Common myeloid progenitor, CD34-positive (primary cell): ENCODE data around the gene IMMP2L.

Source experiments
- CTCF ChIA-PET: fragments of 350-600 bp; sonication (Branson Sonifier 250); formaldehyde crosslinking; loops from one replicate; lab custom pipeline; 2021; ENCODE audit warnings: antibody characterized with exemption; lab: Charles Lee
- POLR2A ChIA-PET: fragments of 350-600 bp; sonication (Branson Sonifier 250); formaldehyde crosslinking; loops from one replicate; lab custom pipeline; 2021; ENCODE audit warnings: antibody characterized with exemption; lab: Charles Lee
- DNase-seq, 3 donors: peaks; one replicate each; pipeline versions ENCODE4 v3.0.0 to v3.0.0-alpha.2; 2013
- H3K27ac ChIP-seq, 2 experiments: 1 replicate in 1 of 2; 2 replicates in 1 of 2; pipeline ENCODE4 v1.7.0; 2013; ENCODE audit warnings: inconsistent platforms in 2 of 2, low read length in 2 of 2, mild to moderate bottlenecking in 2 of 2, low read depth in 1 of 2, moderate library complexity in 1 of 2; ENCODE audit not compliant: severe bottlenecking in 2 of 2, insufficient read depth in 1 of 2, poor library complexity in 1 of 2
- H3K27me3 ChIP-seq, 5 experiments: replicated peaks in 2 of 5; 1 replicate in 3 of 5; 2 replicates in 2 of 5; pipeline versions ENCODE4 v1.6.1 to v1.7.0; 2013; ENCODE audit warnings: low read length in 4 of 5, mild to moderate bottlenecking in 2 of 5, moderate library complexity in 2 of 5, inconsistent platforms in 1 of 5; ENCODE audit not compliant: insufficient read depth in 5 of 5, control insufficient read depth in 4 of 5
- H3K36me3 ChIP-seq, 4 experiments: 1 replicate in 2 of 4; 2 replicates in 2 of 4; pipeline versions ENCODE4 v1.6.1 to v1.7.0; 2013; ENCODE audit warnings: low read length in 3 of 4, control low read depth in 1 of 4, mild to moderate bottlenecking in 1 of 4; ENCODE audit not compliant: control insufficient read depth in 4 of 4, insufficient read depth in 4 of 4
- H3K4me1 ChIP-seq, 4 experiments: 1 replicate in 3 of 4; 2 replicates in 1 of 4; pipeline versions ENCODE4 v1.6.1 to v1.7.1; 2013; ENCODE audit warnings: low read length in 3 of 4, mild to moderate bottlenecking in 3 of 4, control low read depth in 1 of 4, inconsistent platforms in 1 of 4, moderate library complexity in 1 of 4; ENCODE audit not compliant: control insufficient read depth in 4 of 4, insufficient read depth in 4 of 4; ENCODE audit errors: control extremely low read depth in 1 of 4
- H3K4me3 ChIP-seq, 7 experiments: 1 replicate in 4 of 7; 2 replicates in 3 of 7; pipeline versions ENCODE4 v1.5.1 to v1.7.0; 2013; ENCODE audit warnings: mild to moderate bottlenecking in 7 of 7, low read length in 6 of 7, moderate library complexity in 6 of 7, inconsistent platforms in 2 of 7, low read depth in 2 of 7, control low read depth in 1 of 7; ENCODE audit not compliant: insufficient read depth in 4 of 7, control insufficient read depth in 1 of 7; ENCODE audit errors: extremely low read depth in 1 of 7
- H3K9me3 ChIP-seq, 5 experiments: 1 replicate in 4 of 5; 2 replicates in 1 of 5; pipeline versions ENCODE4 v1.6.1 to v1.7.1; 2013; ENCODE audit warnings: low read length in 4 of 5, mild to moderate bottlenecking in 2 of 5, inconsistent platforms in 1 of 5, low read depth in 1 of 5, moderate library complexity in 1 of 5; ENCODE audit not compliant: control insufficient read depth in 4 of 5, insufficient read depth in 2 of 5; ENCODE audit errors: control extremely low read depth in 1 of 5
- WGBS: methylation state at CpG from one replicate; pipeline ENCODE4 v1.1.5; 2013; ENCODE audit not compliant: insufficient coverage; 5-methylcytosine and 5-hydroxymethylcytosine counted together

Gene IMMP2L

DNA sequence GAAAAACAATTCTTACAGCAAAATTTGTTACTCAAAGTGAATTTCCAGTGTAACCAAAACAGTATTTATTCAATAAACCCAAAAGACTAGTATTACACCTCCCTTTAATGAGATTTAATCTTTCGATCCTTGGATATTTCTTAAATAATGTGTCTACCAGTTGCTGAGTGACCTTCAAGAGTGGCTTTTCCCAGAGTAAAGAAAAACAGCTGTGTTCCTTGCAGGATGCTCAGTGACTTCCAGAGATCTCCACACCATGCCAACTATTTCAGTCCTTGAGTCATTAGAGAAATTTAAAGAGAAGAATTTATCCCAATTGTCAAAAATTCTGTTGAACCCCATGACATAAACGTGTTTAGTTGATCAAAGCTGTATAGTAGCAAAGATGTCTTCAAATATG, 44.0 kb downstream of the IMMP2L start:
- no peaks in the 10 kb centered on the region for H3K27me3 ChIP-seq
- 80% methylated on average over 1 of the region's 2 CpGs for WGBS
- H3K4me3 ChIP-seq, result no peak overlapping the region
- H3K36me3 ChIP-seq, result peaks cover 0 to 31% (median 14%) of the 10 kb centered on the region in 4 experiments
- H3K27ac ChIP-seq, result no peak overlapping the region
- POLR2A ChIA-PET, result no interaction called here
- CTCF ChIA-PET, result no interaction called here
- H3K9me3 ChIP-seq, result peaks cover 1 to 11% (median 5%) of the 10 kb centered on the region in 5 experiments
- H3K4me1 ChIP-seq, result no peaks in the 10 kb centered on the region
- no peak for DNase-seq

DNA sequence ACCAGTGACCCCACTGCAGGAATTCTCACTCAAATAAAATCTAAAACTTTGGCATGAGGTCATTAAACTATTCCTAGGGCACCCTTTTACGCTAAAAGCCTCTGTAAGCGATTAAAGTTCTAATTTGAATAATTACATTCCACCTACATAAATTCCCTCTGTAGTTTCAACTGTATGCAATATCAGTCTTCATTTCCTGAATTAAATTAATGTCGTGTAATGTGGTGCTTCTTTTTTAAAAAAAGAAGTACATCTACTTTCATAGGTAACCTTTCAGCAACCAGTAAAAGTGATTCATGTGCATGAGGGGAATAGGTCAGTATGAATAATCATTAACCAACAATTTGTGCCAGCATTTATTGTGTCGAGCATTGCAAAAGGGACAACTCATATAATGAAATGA, 44.7 kb downstream of the IMMP2L start:
- Histone ChIP-seq H3K27me3 (no peaks in the 10 kb centered on the region), H3K4me1 (no peaks in the 10 kb centered on the region), H3K9me3 (peaks cover 1 to 10% (median 5%) of the 10 kb centered on the region in 5 experiments), H3K27ac (no peak overlapping the region), H3K36me3 (peaks cover 0 to 31% (median 14%) of the 10 kb centered on the region in 4 experiments), H3K4me3 (no peak overlapping the region)
- CTCF ChIA-PET, result no interaction called here
- POLR2A ChIA-PET, result no interaction called here
- WGBS, result 100% methylated on average over 1 of the region's 4 CpGs
- DNase-seq, result no peak

DNA sequence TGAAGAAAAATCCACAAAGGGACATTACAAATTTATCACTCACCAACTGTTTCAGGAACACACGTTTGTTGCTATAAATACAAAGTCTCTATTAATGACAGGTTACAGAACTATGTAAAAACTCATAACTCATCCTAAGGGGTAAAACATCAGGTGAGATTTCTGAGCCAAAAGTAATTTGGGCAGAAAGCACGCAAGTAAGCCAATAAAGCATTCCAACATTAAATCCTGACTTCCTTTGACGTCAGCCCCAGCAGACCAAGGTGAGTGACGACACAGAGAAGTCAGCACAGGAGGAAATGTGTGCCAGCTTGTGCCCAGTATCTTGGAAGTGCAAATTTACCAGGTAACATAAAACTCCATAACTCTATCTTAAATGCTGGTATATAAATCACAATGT, 45.7 kb downstream of the IMMP2L start:
- Histone ChIP-seq H3K27ac (no peak overlapping the region), H3K27me3 (no peaks in the 10 kb centered on the region), H3K4me1 (no peaks in the 10 kb centered on the region), H3K36me3 (peaks cover 0 to 23% (median 12%) of the 10 kb centered on the region in 4 experiments), H3K9me3 (peaks cover under 1 to 4% (median 1%) of the 10 kb centered on the region in 5 experiments), H3K4me3 (no peak overlapping the region)
- WGBS, result 100% methylated on average over 2 of the region's 4 CpGs
- POLR2A ChIA-PET, result no interaction called here
- no peak for DNase-seq
- CTCF ChIA-PET, result interaction anchor here (1.4 kb wide), 1 partner anchor 18 kb away, joined by 3 read pairs; no protein-coding TSS in a partner anchor

DNA sequence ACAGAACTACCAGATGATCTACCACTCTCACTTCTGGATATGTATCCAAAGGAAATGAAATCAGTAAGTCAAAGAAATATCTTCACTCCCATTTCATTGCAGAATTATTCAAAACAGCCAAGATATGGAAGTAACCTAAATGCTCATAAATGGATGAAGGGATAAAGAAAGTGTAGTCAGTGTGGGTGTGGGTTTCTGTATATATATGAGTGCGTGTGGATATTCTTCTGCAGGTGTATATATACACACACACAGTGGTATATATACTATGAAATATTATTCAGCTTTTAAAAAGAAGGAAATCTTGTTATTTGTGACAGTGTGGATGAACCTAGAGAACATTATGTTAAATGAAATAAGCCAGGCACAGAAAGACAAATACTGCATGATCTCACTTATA, 48.7 kb downstream of the IMMP2L start:
- Histone ChIP-seq H3K9me3 (peaks cover 0 to 1% (median 0%) of the 10 kb centered on the region in 5 experiments), H3K36me3 (peaks cover 0 to 5% (median 1%) of the 10 kb centered on the region in 4 experiments), H3K27ac (no peak overlapping the region), H3K27me3 (no peaks in the 10 kb centered on the region), H3K4me3 (no peak overlapping the region), H3K4me1 (peaks cover 0 to 3% (median 2%) of the 10 kb centered on the region in 4 experiments)
- WGBS, result no CpG with 5 or more reads among the region's 1 CpG
- no peak for DNase-seq
- ChIA-PET CTCF (no interaction called here), POLR2A (no interaction called here)

DNA sequence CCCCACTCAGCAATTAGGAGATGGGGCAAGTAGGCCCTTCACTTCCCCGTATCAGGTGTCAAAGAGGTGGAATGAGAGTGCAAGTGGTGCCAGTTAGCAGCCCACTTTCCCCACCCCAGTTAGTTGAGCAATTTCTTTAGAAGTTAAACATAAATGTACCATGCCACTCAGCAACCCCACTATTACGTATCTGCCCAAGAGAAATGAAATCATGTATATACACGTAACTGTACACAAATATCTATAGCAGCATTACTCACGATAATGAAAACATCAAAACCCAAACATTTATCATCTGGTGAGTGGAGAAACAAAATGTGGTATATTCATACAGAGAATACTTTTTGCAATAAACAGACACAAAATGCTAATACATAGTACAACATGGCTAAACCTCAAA, 50.4 kb downstream of the IMMP2L start:
- Histone ChIP-seq H3K36me3 (no peaks in the 10 kb centered on the region), H3K4me3 (no peak overlapping the region), H3K27me3 (no peaks in the 10 kb centered on the region), H3K9me3 (peaks cover 0 to 1% (median 0%) of the 10 kb centered on the region in 5 experiments), H3K4me1 (peaks cover 0 to 3% (median 2%) of the 10 kb centered on the region in 4 experiments), H3K27ac (no peak overlapping the region)
- DNase-seq, result no peak
- no CpG with 5 or more reads among the region's 4 CpGs for WGBS
- CTCF ChIA-PET, result no interaction called here
- POLR2A ChIA-PET, result no interaction called here

DNA sequence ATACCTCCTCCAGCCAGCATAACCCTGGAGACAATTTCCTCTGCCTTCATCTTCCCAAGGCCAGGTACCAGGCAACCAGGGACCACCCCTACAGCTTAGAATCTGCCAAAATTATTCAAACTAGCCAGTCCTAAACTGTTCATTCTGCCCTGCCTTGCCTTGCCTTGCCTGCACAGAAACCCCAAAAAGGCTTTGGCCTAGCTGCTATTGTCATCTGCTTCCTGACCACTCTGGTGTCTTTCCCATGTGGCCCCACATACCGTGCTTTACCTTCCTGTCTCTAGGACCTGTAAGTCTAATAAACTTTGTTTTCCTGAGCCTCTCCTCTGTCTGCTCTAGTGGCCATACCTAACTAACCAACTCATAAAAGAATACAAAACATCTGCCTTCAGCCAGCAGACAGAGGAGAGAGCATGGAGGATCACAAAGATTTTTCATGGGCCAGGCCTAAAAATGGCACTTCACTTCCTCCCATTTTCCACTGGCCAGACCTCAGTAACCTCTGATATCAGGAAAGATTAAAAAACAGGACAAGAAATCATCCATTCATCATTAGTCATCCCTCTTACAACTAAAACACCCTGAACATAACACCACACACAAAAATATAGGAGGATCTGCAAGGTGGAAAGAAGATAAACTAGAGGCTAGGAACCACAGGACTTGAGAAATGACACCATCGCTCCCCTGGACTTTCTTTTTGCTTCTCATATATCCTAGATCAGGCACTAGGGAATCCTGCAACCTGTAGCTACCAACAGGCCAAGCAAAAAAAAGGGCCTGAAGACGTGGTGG, 51.5 kb downstream of the IMMP2L start:
- Histone ChIP-seq H3K36me3 (no peaks in the 10 kb centered on the region), H3K4me1 (peaks cover 0 to 3% (median 2%) of the 10 kb centered on the region in 4 experiments), H3K9me3 (peaks cover 0 to 1% (median 0%) of the 10 kb centered on the region in 5 experiments), H3K27me3 (no peaks in the 10 kb centered on the region), H3K4me3 (no peak overlapping the region), H3K27ac (no peak overlapping the region)
- POLR2A ChIA-PET, result no interaction called here
- CTCF ChIA-PET, result interaction anchor here (0.7 to 1.2 kb wide), 2 partner anchors 23 to 47 kb away, joined by 3 read pairs; no protein-coding TSS in a partner anchor
- 55% methylated on average over 3 of the region's 3 CpGs for WGBS
- DNase-seq, result no peak

DNA sequence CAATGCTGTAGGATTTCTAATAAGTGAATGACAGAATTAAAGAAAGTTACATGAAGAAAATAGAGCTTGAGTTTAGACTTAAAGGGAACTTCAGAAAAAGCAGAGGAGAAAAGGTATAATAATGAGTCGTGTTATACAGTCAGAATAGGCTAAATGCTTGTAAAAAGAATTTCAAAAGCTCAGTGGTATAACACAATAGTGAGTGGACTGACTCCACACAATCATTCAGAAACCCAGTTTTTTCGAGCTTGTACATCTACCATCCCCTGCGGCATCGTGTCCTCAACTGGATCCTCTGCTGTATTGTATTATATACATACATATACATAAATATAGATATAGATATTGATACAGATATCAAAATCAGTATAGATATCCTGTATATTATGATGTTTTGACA, 52.2 kb downstream of the IMMP2L start:
- no peaks in the 10 kb centered on the region for H3K36me3 ChIP-seq
- no CpG with 5 or more reads among the region's 4 CpGs for WGBS
- no peak overlapping the region for H3K27ac ChIP-seq
- H3K4me1 ChIP-seq, result peaks cover 0 to 3% (median 2%) of the 10 kb centered on the region in 4 experiments
- DNase-seq, result no peak
- H3K9me3 ChIP-seq, result peaks cover 0 to 1% (median 0%) of the 10 kb centered on the region in 5 experiments
- no peaks in the 10 kb centered on the region for H3K27me3 ChIP-seq
- POLR2A ChIA-PET, result no interaction called here
- CTCF ChIA-PET, result interaction anchor here (0.7 to 1.2 kb wide), 2 partner anchors 23 to 47 kb away, joined by 3 read pairs; no protein-coding TSS in a partner anchor
- H3K4me3 ChIP-seq, result no peak overlapping the region
